Measurements from ENCODE around the gene ZNF888.
A peak's percentile ranks its signal among the peaks of the same experiment; 100 is the strongest.

ZNF888 gene

GRCh38 chr19:52917531-52917930 is 5.7 kb downstream of the ZNF888 start:
- TF ChIP-seq TAF1 (IDR thresholded peaks at IDR 0.05; ENCODE audit: borderline replicate concordance, insufficient read depth, low read length): no peak
- no peak for TF ChIP-seq SIN3A (IDR thresholded peaks at IDR 0.05; ENCODE audit: borderline replicate concordance, insufficient read depth, low read length)
- TF ChIP-seq, protein P1, sequence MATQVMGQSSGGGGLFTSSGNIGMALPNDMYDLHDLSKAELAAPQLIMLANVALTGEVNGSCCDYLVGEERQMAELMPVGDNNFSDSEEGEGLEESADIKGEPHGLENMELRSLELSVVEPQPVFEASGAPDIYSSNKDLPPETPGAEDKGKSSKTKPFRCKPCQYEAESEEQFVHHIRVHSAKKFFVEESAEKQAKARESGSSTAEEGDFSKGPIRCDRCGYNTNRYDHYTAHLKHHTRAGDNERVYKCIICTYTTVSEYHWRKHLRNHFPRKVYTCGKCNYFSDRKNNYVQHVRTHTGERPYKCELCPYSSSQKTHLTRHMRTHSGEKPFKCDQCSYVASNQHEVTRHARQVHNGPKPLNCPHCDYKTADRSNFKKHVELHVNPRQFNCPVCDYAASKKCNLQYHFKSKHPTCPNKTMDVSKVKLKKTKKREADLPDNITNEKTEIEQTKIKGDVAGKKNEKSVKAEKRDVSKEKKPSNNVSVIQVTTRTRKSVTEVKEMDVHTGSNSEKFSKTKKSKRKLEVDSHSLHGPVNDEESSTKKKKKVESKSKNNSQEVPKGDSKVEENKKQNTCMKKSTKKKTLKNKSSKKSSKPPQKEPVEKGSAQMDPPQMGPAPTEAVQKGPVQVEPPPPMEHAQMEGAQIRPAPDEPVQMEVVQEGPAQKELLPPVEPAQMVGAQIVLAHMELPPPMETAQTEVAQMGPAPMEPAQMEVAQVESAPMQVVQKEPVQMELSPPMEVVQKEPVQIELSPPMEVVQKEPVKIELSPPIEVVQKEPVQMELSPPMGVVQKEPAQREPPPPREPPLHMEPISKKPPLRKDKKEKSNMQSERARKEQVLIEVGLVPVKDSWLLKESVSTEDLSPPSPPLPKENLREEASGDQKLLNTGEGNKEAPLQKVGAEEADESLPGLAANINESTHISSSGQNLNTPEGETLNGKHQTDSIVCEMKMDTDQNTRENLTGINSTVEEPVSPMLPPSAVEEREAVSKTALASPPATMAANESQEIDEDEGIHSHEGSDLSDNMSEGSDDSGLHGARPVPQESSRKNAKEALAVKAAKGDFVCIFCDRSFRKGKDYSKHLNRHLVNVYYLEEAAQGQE (IDR thresholded peaks at IDR 0.05; ENCODE audit: insufficient read depth in 1 of 2, low read depth in 2 of 2, low read length in 2 of 2): no peak
- TF ChIP-seq FOXP2 (optimal IDR thresholded peaks at IDR 0.05; ENCODE audit: borderline replicate concordance, extremely low read depth, extremely low read length, insufficient read depth): no peak
- no peak for TF ChIP-seq POLR2AphosphoS5 (IDR thresholded peaks at IDR 0.05; ENCODE audit: low read depth, low read length)

- TF ChIP-seq SIN3A (IDR thresholded peaks at IDR 0.05; ENCODE audit: borderline replicate concordance, insufficient read depth, low read length) (no peak), FOXP2 (optimal IDR thresholded peaks at IDR 0.05; ENCODE audit: borderline replicate concordance, extremely low read depth, extremely low read length, insufficient read depth) (no peak), POLR2AphosphoS5 (IDR thresholded peaks at IDR 0.05; ENCODE audit: low read depth, low read length) (no peak), TAF1 (IDR thresholded peaks at IDR 0.05; ENCODE audit: borderline replicate concordance, insufficient read depth, low read length) (no peak)
- TF ChIP-seq, protein P1 (IDR thresholded peaks at IDR 0.05; ENCODE audit: insufficient read depth in 1 of 2, low read depth in 2 of 2, low read length in 2 of 2): no peak
These were observed 12.6 kb downstream of the ZNF888 start for GRCh38 chr19:52910648-52911047.

DNA sequence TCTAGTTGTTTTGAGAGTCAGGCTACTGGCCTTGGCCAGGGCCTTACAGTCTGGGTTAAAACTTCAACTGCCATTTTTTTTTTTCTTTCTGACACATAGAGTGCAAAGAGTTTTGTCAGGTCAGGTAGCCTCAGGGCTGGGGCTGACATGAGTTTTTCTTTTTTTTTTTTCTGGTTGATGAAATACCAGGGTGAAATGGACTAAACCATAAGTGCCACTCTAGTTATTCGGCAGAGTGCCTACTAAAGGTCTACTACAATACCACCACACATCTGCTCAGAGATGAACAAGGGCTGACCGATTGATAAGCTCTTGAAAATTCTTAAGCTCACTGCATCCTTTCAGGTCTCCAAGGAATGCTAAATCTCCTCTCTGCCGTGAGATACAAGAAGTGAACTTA is 21.4 kb downstream of the ZNF888 start:
- no peak for TF ChIP-seq FOXP2 (optimal IDR thresholded peaks at IDR 0.05; ENCODE audit: borderline replicate concordance, extremely low read depth, extremely low read length, insufficient read depth)
- TF ChIP-seq, protein P1 (IDR thresholded peaks at IDR 0.05; ENCODE audit: insufficient read depth in 1 of 2, low read depth in 2 of 2, low read length in 2 of 2): no peak
- TF ChIP-seq POLR2AphosphoS5 (IDR thresholded peaks at IDR 0.05; ENCODE audit: low read depth, low read length): no peak

DNA sequence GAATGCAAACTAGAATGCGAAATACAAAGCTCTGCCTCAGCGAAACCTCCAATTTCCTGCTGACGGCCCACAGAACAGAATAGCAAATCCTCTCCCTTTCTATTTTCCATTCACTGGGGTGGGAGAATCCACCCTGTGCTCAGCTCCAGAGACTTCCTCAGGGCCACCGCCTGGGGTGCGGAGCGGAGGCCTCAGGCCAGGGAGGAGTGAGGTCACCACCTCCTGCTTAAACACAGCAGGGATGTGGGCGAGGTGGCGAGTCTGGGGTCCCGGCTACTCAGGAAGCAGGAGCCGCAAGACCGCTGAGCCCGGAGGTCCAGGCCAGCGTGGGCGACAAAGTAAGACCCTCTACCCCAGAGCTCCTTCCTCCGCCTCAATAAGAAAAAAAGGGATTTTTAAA is 25.1 kb downstream of the ZNF888 start:
- TF ChIP-seq FOXP2 (optimal IDR thresholded peaks at IDR 0.05; ENCODE audit: borderline replicate concordance, extremely low read depth, extremely low read length, insufficient read depth): no peak
- no peak for TF ChIP-seq POLR2AphosphoS5 (IDR thresholded peaks at IDR 0.05; ENCODE audit: low read depth, low read length)
- no peak for TF ChIP-seq SIN3A (IDR thresholded peaks at IDR 0.05; ENCODE audit: borderline replicate concordance, insufficient read depth, low read length)

GRCh38 chr19:52897138-52897935 is 25.9 kb downstream of the ZNF888 start, which contains the start of gene ZNF320:
Gene ZNF320, minus strand, starts transcription at chr19:52897635. Its CDS starts 7,380 bp downstream, at chr19:52890255.
- TF ChIP-seq POLR2AphosphoS5 (IDR thresholded peaks at IDR 0.05; ENCODE audit: low read depth, low read length) (peak; percentile 17; the same call in 1 of the 2 replicates), SIN3A (IDR thresholded peaks at IDR 0.05; ENCODE audit: borderline replicate concordance, insufficient read depth, low read length) (no peak)
- TF ChIP-seq, protein P1 (IDR thresholded peaks at IDR 0.05; ENCODE audit: insufficient read depth in 1 of 2, low read depth in 2 of 2, low read length in 2 of 2): no peak
